GM23338 (cell line): ENCODE results near the gene CCSAP. TPM values are rescaled to one million over a fixed set of nuclear protein-coding genes. Genes with fewer than 3 reads are reported as not detected.
A peak's percentile ranks its signal among the peaks of the same experiment; 100 is the strongest.

Source experiments
- ATAC-seq: fragments of 200-7000 bp; cut with Tn5 transposase; 3 replicates; pipeline ENCODE4 v1.9.1; 2020
- DNase-seq: peaks from one replicate; pipeline ENCODE4 v3.0.0-alpha.2; 2015; ENCODE audit warnings: low spot score
- H2AFZ ChIP-seq: fragments of 200-600 bp; sonication (generic); 2 replicates; pipeline ENCODE4 v1.8.0; 2016; ENCODE audit warnings: antibody characterized with exemption, mild to moderate bottlenecking, moderate library complexity
- H3F3A ChIP-seq: fragments of 200-600 bp; sonication (generic); replicated peaks from 2 replicates; pipeline ENCODE4 v1.8.0; 2017; ENCODE audit warnings: antibody characterized with exemption, mixed run types, low read depth
- H3K27ac ChIP-seq: fragments of 200-600 bp; sonication (generic); 2 replicates; pipeline ENCODE4 v1.6.1; 2016; ENCODE audit warnings: low read depth
- H3K27me3 ChIP-seq: fragments of 200-600 bp; sonication (generic); 2 replicates; pipeline ENCODE4 v1.8.0; 2016; ENCODE audit warnings: mild to moderate bottlenecking, mixed run types, moderate library complexity; ENCODE audit not compliant: insufficient read depth
- H3K36me3 ChIP-seq: fragments of 200-600 bp; sonication (generic); 2 replicates; pipeline ENCODE4 v1.8.0; 2016; ENCODE audit warnings: mild to moderate bottlenecking; ENCODE audit not compliant: insufficient read depth
- H3K4me1 ChIP-seq: fragments of 200-600 bp; sonication (generic); 2 replicates; pipeline ENCODE4 v1.8.0; 2016; ENCODE audit warnings: mild to moderate bottlenecking, moderate library complexity; ENCODE audit not compliant: insufficient read depth
- H3K4me2 ChIP-seq: fragments of 200-600 bp; sonication (generic); 2 replicates; pipeline ENCODE4 v1.7.1; 2017; ENCODE audit warnings: mixed run types
- H3K4me3 ChIP-seq: fragments of 200-600 bp; sonication (generic); 2 replicates; pipeline ENCODE4 v1.6.1; 2016; ENCODE audit warnings: mixed run types
- H3K79me2 ChIP-seq: fragments of 200-600 bp; sonication (generic); replicated peaks from 2 replicates; pipeline ENCODE4 v1.8.0; 2017; ENCODE audit warnings: mild to moderate bottlenecking; ENCODE audit not compliant: insufficient read depth
- H3K9me2 ChIP-seq: fragments of 200-600 bp; sonication (generic); 2 replicates; pipeline ENCODE4 v1.8.0; 2017; ENCODE audit not compliant: insufficient read depth
- H4K20me1 ChIP-seq: fragments of 200-600 bp; sonication (generic); replicated peaks from 2 replicates; pipeline ENCODE4 v1.8.0; 2017; ENCODE audit warnings: mild to moderate bottlenecking; ENCODE audit not compliant: insufficient read depth
- H3K27ac Mint-ChIP-seq: 2 replicates; pipeline ENCODE4 v1.8.0; 2020; ENCODE audit warnings: inconsistent platforms, mild to moderate bottlenecking, moderate library complexity, mixed read lengths
- H3K27me3 Mint-ChIP-seq: 3 replicates; pipeline ENCODE4 v1.8.0; 2022; ENCODE audit warnings: low read depth, mild to moderate bottlenecking, moderate library complexity, mixed read lengths, inconsistent platforms; ENCODE audit not compliant: insufficient read depth, poor library complexity
- H3K36me3 Mint-ChIP-seq: 3 replicates; pipeline ENCODE4 v1.8.0; 2021; ENCODE audit warnings: low read depth, mild to moderate bottlenecking, inconsistent platforms, moderate library complexity, mixed read lengths
- H3K4me1 Mint-ChIP-seq: 3 replicates; pipeline ENCODE4 v1.8.0; 2020; ENCODE audit warnings: mild to moderate bottlenecking, inconsistent platforms, mixed read lengths
- H3K4me3 Mint-ChIP-seq: 3 replicates; pipeline ENCODE4 v1.8.0; 2021; ENCODE audit warnings: moderate library complexity, mild to moderate bottlenecking, inconsistent platforms, mixed read lengths
- H3K9me3 Mint-ChIP-seq: 3 replicates; pipeline ENCODE4 v1.8.0; 2020; ENCODE audit warnings: moderate library complexity, mild to moderate bottlenecking, inconsistent platforms, mixed read lengths
- CREB1 ChIP-seq: fragments of 250-450 bp; sonication (Bioruptor Pico); IDR thresholded peaks from 2 replicates; pipeline ENCODE4 v1.5.0; 2020; ENCODE audit warnings: low read depth, mild to moderate bottlenecking, moderate library complexity
- CTCF ChIP-seq, 2 experiments: fragments of 200-600 bp in 1 of 2; sonication (generic) in 1 of 2; conservative IDR thresholded peaks; 2 replicates each; pipeline versions ENCODE4 v1.5.1 to v1.6.1; 2016 to 2017; ENCODE audit warnings: antibody characterized with exemption in 2 of 2, low read depth in 2 of 2, mild to moderate bottlenecking in 2 of 2, moderate library complexity in 1 of 2
- ETS1 ChIP-seq: IDR thresholded peaks from 2 replicates; pipeline ENCODE4 v1.6.1; 2016; ENCODE audit warnings: antibody characterized with exemption
- EZH2 ChIP-seq: fragments of 200-600 bp; sonication (generic); IDR thresholded peaks from one replicate; pipeline ENCODE4 v1.8.0; 2017; ENCODE audit warnings: antibody characterized with exemption, mild to moderate bottlenecking, low read depth; ENCODE audit not compliant: unreplicated experiment
- EZH2phosphoT487 ChIP-seq: fragments of 200-600 bp; sonication (generic); IDR thresholded peaks from one replicate; pipeline ENCODE4 v1.8.1; 2018; ENCODE audit warnings: antibody characterized with exemption; ENCODE audit not compliant: unreplicated experiment
- NANOG ChIP-seq: IDR thresholded peaks from 2 replicates; pipeline ENCODE4 v1.6.1; 2016; ENCODE audit warnings: antibody characterized with exemption, borderline replicate concordance
- STAT1 ChIP-seq: IDR thresholded peaks from one replicate; pipeline ENCODE4 v1.6.1; 2016; ENCODE audit warnings: antibody characterized with exemption; ENCODE audit not compliant: unreplicated experiment
- ZNF114 ChIP-seq: fragments of 250-450 bp; sonication (Bioruptor Pico); IDR thresholded peaks from 2 replicates; pipeline ENCODE4 v1.5.0; 2020; ENCODE audit warnings: mild to moderate bottlenecking, moderate library complexity
- ZNF462 ChIP-seq: fragments of 250-450 bp; sonication (Bioruptor Pico); IDR thresholded peaks from 2 replicates; pipeline ENCODE4 v1.5.0; 2020; ENCODE audit warnings: mild to moderate bottlenecking, moderate library complexity
- polyA plus RNA-seq: library from polyadenylated mRNA; unstranded; fragments of >200 nt; fragmentation: Nextera tagmentation; extraction: Ambion mirVana; gene quantifications from 2 replicates; pipeline ENCODE4 v1.2.1, GENCODE V29; 2016
- total RNA-seq: library from RNA; depleted of rRNA; stranded (reverse); fragments of >200 nt; shearing (Covaris generic); gene quantifications from 2 replicates; pipeline ENCODE4 v1.2.3, GENCODE V29; 2014

Gene CCSAP
- total and polyA plus RNA-seq, 2 experiments from 2014 or later: 4.2 to 13.3 TPM

GRCh38 chr1:229368347-229368746, 25.5 kb upstream of the CCSAP start (continued):
- TF ChIP-seq CTCF (conservative IDR thresholded peaks at IDR 0.05; ENCODE audit: low read depth in 2 of 2): no peak
- no peak for TF ChIP-seq ZNF114 (CRISPR knock-in tag)
- TF ChIP-seq NANOG: no peak
- no peak for TF ChIP-seq ETS1

GRCh38 chr1:229365569-229365968, 22.7 kb upstream of the CCSAP start:
- peaks cover 5% of the 10 kb centered on the region for H3K27me3 Mint-ChIP-seq
- no peaks in the 10 kb centered on the region for H3K36me3 ChIP-seq
- H3K27ac Mint-ChIP-seq: no peak overlapping the region
- H3K9me2 ChIP-seq: 0 out of 2 replicates have a peak, but pooled peaks cover 3% of the 10 kb centered on the region
- no peak for DNase-seq
- no peak overlapping the region for H2AFZ ChIP-seq
- H3K4me2 ChIP-seq: no peak overlapping the region
- peaks cover 4% of the 10 kb centered on the region; the same call in 1 of the 2 replicates for H3K4me1 ChIP-seq
- no peaks in the 10 kb centered on the region for H3K27me3 ChIP-seq
- peaks cover 8% of the 10 kb centered on the region for H3K4me1 Mint-ChIP-seq
- no peak overlapping the region for H3K4me3 Mint-ChIP-seq
- no peaks in the 10 kb centered on the region for H3K79me2 ChIP-seq
- H3K36me3 Mint-ChIP-seq: no peaks in the 10 kb centered on the region
- H3F3A ChIP-seq: 0 out of 2 replicates have a peak, but pooled peaks cover 3% of the 10 kb centered on the region
- H3K9me3 Mint-ChIP-seq: no peaks in the 10 kb centered on the region; the same call in 2 of the 3 replicates
- TF ChIP-seq STAT1: no peak
- no peak for ATAC-seq
- H4K20me1 ChIP-seq: no peaks in the 10 kb centered on the region
- H3K27ac ChIP-seq: no peak overlapping the region
- H3K4me3 ChIP-seq: no peak overlapping the region

GRCh38 chr1:229364207-229365065, 21.6 kb upstream of the CCSAP start:
- H3K27me3 Mint-ChIP-seq: peaks cover 5% of the 10 kb centered on the region
- H3K36me3 Mint-ChIP-seq: no peaks in the 10 kb centered on the region
- H3K36me3 ChIP-seq: no peaks in the 10 kb centered on the region
- peaks cover 18% of the 10 kb centered on the region for H3K4me1 Mint-ChIP-seq
- 0 out of 2 replicates have a peak, but pooled peaks cover 3% of the 10 kb centered on the region for H3F3A ChIP-seq
- DNase-seq (no peak), ATAC-seq (no peak)
- peaks cover 15% of the 10 kb centered on the region for H3K4me1 ChIP-seq
- H3K79me2 ChIP-seq: no peaks in the 10 kb centered on the region
- H3K27ac Mint-ChIP-seq: no peak overlapping the region
- H3K9me3 Mint-ChIP-seq: no peaks in the 10 kb centered on the region; the same call in 2 of the 3 replicates
- H3K4me3 ChIP-seq: no peak overlapping the region
- H3K4me3 Mint-ChIP-seq: no peak overlapping the region
- H3K27ac ChIP-seq: no peak overlapping the region
- H2AFZ ChIP-seq: peak overlapping the region; percentile 88
- H3K9me2 ChIP-seq: 0 out of 2 replicates have a peak, but pooled peaks cover 3% of the 10 kb centered on the region
- no peaks in the 10 kb centered on the region for H3K27me3 ChIP-seq
- H3K4me2 ChIP-seq: no peak overlapping the region
- no peaks in the 10 kb centered on the region for H4K20me1 ChIP-seq
- TF ChIP-seq EZH2phosphoT487 (no peak), ZNF462 (CRISPR knock-in tag) (no peak), NANOG (no peak), CREB1 (CRISPR knock-in tag) (no peak), EZH2 (no peak)
